Astrocyte of the spinal cord (primary cell): Measurements from ENCODE around the gene IL20RB.

ENCODE experiments used
- DNase-seq: peaks from one replicate; pipeline ENCODE4 v3.0.0; 2011; ENCODE audit warnings: low read depth, low spot score
- H3K4me3 ChIP-seq: 2 replicates; pipeline ENCODE4 v1.5.1; 2011; ENCODE audit warnings: low read depth, mild to moderate bottlenecking, low read length, moderate library complexity
- in situ Hi-C: cut with HindIII; loops from 2 replicates; pipeline ENCODE4 v1.10.0; 2017; ENCODE audit warnings: low sequenced_read_pairs
- TF ChIP-seq, protein P1 (sequence below): IDR thresholded peaks from 2 replicates; pipeline ENCODE4 v1.5.1; 2012; ENCODE audit warnings: low read depth, mild to moderate bottlenecking, low read length, inconsistent platforms

IL20RB gene, protein sequence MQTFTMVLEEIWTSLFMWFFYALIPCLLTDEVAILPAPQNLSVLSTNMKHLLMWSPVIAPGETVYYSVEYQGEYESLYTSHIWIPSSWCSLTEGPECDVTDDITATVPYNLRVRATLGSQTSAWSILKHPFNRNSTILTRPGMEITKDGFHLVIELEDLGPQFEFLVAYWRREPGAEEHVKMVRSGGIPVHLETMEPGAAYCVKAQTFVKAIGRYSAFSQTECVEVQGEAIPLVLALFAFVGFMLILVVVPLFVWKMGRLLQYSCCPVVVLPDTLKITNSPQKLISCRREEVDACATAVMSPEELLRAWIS

DNA sequence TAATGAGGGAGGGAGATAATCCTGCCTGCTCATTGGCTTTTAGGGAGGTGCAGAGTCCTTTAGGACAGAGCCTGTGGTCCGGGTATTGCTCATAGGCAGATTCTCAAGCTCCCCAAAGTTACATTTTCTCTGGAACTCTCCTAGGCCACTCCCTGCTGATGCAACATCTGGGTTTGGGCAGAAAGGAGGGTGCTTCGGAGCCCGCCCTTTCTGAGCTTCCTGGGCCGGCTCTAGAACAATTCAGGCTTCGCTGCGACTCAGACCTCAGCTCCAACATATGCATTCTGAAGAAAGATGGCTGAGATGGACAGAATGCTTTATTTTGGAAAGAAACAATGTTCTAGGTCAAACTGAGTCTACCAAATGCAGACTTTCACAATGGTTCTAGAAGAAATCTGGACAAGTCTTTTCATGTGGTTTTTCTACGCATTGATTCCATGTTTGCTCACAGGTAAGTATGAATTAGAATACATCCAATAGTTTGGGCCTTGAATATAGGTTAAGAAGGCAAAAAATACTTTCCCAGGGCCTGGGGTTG is at the start of gene IL20RB:
TSS of gene IL20RB (plus strand) at position 233 of the 538 bp plus-strand sequence. CDS start at position 364, 131 bp downstream.
- H3K4me3 ChIP-seq: no peak within 1 kb of the TSS
- TF ChIP-seq, protein P1, sequence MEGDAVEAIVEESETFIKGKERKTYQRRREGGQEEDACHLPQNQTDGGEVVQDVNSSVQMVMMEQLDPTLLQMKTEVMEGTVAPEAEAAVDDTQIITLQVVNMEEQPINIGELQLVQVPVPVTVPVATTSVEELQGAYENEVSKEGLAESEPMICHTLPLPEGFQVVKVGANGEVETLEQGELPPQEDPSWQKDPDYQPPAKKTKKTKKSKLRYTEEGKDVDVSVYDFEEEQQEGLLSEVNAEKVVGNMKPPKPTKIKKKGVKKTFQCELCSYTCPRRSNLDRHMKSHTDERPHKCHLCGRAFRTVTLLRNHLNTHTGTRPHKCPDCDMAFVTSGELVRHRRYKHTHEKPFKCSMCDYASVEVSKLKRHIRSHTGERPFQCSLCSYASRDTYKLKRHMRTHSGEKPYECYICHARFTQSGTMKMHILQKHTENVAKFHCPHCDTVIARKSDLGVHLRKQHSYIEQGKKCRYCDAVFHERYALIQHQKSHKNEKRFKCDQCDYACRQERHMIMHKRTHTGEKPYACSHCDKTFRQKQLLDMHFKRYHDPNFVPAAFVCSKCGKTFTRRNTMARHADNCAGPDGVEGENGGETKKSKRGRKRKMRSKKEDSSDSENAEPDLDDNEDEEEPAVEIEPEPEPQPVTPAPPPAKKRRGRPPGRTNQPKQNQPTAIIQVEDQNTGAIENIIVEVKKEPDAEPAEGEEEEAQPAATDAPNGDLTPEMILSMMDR: no peak
- peak; percentile 51 for DNase-seq
- in situ Hi-C loops: no loop called here

DNA sequence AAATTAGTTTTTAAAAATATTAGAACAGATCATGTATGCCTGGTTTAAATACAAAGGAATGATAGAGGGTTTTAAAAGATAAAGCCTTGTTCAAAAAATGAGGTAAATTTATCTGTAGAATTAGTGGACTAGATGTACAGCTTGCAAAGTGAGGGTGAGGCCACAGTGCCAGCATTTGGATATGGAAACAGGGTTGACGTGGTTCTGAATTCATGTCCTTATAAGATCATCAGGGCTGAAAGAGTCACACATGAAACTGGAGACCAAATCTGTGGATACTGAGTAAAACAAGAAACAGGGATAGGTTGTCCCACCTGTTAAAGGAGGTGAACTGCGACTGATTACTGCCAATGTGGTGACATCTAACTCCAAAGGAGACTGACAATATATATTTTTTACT is 49.5 kb upstream of the IL20RB start:
- in situ Hi-C loops: no loop called here
- H3K4me3 ChIP-seq: no peak overlapping the region
- DNase-seq: no peak
- TF ChIP-seq, protein P1: no peak

DNA sequence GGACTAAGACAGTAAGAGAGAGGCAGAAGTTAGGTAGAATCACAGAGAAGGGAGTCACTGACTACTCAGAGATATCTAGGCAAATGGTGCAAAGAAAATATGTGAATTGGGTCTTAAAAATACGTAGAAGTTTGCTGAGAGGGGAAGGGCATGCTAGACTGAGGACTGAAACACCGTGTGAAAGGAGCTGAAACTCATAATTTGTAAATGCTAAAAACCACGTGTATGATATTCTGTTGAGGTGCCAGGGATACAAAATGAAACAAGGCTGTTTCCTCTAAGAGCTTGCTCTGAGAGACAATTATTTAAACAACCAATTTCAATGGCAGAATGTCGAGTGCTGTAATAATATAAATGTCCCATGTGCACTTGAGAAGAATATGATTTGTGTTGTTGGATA is 48.6 kb upstream of the IL20RB start:
- H3K4me3 ChIP-seq: no peak overlapping the region
- in situ Hi-C loops: no loop called here
- no peak for DNase-seq
- TF ChIP-seq, protein P1: no peak

DNA sequence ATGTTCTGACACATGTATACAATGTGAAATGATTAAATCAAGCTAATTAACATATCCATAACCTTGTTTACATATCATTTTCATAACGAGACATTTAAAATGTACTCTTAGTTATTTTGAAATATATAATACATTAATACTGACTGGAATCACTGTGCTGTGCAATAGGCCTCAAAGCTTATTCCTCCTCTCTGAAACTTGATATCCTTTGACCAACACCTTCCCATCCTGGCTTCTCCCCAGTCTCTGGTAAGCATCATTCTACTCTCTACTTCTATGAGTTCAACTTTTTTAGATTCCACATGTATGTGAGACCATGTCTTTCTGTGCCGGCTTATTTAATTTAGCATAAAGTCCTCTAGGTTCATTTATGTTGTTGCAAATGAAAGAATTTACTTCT is 47.1 kb upstream of the IL20RB start:
- no peak for DNase-seq
- in situ Hi-C loops: no loop called here
- H3K4me3 ChIP-seq: no peak overlapping the region
- TF ChIP-seq, protein P1: no peak

DNA sequence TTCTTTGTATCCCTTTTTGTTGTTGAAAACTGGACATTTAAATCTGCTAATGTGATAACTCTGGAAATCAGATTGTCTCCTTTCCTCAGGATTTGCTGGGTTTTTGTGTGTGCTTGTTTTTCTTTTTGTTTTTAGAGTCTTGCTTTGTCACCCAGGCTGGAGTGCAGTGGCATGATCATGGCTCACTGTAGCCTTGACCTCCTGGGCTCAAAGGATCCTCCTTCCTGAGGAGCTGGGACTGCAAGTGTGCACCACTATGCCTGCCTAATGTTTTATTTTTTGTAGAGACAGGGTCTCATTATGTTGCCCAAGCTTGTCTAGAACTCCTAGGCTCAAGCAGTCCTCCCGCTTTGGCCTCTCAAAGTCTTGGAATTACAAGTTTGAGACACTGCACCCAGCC is 44.6 kb upstream of the IL20RB start:
- H3K4me3 ChIP-seq: no peak overlapping the region
- in situ Hi-C loops: no loop called here
- TF ChIP-seq, protein P1: no peak
- DNase-seq: no peak

DNA sequence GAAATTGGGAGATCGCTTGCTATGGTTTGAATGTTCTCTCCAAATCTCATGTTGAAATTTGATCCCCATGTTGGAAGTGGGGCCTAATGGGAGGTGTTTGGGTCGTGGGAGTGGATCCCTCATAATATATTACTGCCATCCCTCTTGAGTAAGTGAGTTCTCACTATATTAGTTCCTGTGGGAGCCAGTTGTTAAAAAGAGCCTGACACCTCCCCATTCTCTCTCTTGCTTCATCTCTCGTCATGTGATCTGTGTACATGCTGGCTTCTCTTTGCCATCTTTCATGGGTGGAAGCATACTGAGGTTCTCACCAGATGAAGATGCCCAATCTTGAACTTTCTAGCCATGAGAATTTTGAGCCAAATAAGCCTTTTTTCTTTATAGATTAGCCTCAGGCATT is 43.0 kb upstream of the IL20RB start:
- no peak for DNase-seq
- no peak overlapping the region for H3K4me3 ChIP-seq
- TF ChIP-seq, protein P1: no peak
- in situ Hi-C loops: no loop called here
